Measurements from ENCODE around the gene FOXI1.

The FOXI1 gene

DNA sequence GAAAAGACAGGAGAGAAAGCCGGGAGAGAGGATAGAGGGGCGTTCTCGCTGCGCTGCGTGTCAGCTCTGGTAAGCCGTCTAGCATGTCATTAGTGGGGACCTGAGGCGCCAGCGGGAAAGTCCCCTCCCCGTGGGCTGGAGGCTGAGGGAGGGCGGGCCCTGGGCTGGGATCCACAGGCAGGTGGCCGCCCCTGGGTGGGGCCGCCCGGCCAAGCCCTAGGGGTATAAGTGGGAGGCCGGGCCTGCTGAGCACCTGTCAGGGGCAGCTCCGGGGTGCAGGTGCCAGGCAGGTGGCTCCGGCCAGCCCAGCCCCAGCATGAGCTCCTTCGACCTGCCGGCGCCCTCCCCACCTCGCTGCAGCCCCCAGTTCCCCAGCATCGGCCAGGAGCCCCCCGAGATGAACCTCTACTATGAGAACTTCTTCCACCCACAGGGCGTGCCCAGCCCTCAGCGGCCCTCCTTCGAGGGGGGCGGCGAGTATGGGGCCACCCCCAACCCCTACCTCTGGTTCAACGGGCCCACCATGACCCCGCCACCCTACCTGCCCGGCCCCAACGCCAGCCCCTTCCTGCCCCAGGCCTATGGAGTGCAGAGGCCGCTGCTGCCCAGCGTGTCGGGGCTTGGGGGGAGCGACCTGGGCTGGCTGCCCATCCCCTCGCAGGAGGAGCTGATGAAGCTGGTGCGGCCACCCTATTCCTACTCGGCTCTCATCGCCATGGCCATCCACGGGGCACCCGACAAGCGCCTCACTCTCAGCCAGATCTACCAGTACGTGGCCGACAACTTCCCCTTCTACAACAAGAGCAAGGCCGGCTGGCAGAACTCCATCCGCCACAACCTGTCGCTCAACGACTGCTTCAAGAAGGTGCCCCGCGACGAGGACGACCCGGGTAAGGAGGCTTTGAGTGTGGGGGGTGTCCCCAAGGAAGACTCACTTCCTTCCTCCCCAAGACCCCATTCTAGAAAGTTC lies at the start of gene FOXI1:
TSS of gene FOXI1 (plus strand) at position 256 of the 970 bp plus-strand sequence. CDS start at position 317, 61 bp downstream.
- no peak for DNase-seq

DNA sequence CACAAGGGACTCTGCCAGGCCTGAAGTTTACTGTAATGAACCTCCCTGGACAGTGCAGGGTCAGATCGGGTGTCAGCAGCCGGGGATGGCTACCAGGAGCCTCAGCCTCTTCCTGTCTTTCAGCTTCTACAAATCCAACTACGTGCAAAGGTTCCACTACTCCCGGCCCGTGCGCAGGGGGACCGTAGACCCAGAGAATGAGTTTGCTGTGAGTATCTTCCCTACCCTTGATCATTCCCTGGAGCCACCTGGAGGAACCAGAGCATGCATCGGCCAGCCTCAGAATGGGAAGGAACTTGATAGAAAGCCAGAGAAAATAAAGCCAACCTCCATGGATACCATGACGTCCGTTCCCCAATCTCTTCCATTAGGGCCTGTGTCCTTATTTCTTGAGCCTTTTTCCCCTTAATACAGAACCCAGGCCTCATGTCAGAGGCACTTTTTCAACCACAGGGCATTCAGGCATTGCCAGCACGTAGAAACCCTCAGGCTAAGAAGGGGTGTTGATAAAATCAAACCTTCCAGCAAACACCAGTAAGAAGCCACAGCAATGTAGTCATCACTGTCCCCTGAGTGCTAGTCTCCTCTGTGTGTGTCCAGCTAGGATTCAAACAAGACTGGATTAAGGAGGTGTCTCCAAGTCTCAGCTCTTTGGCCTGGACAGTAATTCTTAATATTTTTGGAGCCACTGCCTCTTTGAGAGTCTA lies 49.0 kb upstream of the FOXI1 start:
- DNase-seq, result no peak

DNA sequence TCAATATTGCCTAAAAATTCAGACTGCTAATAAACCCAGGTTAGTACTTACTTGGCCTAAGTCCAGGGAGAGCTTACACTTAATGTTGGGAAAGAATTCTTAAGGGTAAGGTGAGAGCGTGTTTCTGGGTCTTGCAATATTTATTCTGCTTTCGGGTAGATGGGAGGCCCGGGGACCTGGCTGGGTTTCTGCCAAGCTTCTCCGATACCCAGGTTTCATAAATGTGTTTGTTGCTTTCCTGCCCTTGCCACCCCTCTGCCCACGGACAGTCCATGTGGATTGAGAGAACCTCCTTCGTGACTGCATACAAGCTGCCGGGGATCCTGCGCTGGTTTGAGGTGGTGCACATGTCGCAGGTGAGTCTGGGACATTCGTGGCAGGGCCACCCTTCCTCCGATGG lies 48.4 kb upstream of the FOXI1 start:
- no peak for DNase-seq

DNA sequence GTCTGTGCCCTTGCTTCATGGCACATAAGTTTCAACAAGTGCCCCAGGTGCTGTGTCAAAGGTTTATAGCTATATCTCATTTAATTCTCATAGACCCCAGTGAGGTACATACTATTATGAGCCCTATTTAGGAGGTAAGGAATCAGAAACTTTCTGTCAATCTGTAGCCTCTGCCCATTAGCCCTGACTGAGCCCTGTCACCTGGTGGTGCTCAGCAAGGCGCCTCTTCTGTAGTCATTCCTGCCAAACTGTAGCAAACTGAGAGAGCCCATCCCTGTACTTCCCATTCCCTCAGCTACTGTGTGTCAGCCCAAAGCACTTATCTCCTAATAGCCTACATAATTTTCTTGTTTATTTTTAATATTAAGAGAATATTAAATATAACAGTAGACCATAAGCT lies 46.5 kb upstream of the FOXI1 start:
- DNase-seq, result no peak

DNA sequence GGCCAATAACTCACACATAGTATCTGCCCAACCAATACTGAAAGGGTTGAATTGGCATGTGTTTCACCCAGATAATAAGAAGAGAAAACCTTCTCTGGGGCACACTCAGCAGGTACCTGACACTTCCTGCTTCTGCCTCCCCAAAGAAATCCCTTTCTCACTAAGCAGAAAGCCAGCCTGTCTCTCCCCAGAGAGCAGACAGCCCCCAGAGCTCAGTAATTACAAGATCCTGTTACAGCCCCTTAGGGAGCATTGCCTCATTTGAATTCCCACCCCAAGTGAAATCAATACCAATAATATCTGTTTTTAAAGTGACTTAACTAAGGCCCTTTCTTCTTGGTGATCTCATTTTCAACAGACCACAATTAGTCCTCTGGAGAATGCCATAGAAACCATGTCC lies 38.5 kb upstream of the FOXI1 start:
- no peak for DNase-seq

DNA sequence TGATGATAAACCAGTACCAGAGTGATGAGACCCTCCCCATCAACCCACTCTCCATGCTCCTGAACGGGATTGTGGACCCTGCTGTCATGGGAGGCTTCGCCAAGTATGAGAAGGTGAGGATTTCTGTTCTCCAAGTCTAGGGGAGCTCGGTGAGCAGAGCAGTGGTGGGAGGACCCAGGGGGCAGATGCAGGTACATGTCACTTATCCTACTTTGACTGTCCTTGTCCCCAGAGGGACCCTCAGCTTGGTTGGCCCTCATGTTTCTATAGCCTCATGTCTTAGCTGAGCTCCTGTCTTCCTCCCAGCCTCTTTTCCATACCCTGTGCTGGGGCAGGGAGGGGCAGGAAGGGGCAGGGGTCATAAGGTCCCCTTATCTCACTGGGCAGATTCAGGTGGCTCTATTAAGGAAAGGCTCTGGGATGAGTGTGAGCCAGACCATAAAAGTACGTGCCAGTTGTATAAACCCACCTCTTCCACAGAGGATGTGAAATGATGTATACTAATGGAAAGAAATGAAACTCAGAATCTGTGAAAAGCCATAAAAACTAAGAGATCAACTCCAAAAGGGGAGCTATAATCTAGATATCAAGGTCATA lies 38.0 kb upstream of the FOXI1 start:
- DNase-seq, result no peak

DNA sequence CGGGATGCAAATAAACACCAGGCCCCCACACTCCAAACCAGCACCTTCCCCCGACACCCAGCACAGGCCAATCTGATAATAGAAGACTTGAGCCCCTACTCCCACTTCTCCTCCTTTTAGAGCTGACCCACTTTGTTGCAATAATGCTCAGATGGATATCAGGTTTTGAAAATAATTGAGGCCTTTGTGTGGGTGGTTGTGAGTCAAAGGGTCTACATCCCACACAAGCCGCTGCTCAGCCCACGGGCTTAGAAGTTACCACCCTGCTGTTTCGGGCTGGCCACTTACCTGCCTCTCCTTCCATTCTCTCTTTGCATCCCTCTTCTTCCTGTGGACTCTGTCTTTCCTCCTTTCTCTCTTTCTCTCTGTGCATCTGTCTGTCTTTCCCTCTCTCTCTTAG lies 36.2 kb upstream of the FOXI1 start:
- no peak for DNase-seq

DNA sequence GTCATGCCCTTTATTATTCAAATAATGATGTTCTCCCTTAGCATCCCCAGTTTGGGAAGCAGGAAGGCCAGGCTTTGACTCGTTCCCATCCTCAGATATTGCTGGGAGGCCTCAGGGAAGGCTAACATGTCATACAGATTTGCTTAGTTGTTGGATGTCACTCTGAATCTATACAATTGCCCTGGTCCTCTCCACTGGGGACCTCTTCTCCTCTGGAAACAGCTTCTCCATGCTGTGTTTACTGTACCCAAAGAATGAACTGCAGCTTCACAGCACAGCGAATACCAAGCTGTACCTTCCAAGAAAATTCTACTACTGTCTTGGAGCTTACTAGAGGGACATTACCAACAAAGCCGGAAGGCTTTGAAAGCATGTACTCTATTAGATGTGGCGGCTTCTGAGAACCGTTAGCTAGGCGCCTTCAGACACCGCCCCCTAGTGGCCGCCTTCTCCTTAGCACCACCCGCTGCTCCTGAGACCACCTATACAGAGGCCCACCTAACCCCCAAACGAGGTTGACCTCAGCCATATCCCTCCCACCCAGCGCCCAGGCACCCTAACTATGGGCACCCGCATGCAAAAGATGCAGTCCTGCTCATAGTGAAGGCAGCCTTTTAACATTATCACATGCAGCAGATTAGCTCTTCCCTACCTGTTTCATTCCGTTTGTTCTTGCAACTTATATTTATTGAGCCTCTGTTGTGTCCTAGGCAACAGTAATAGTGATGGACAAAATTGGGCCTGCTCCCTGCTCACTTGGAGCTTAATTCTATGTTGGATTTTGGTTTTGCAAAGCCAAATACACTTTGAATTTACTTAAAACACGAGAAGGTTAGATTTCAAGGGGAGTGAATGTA lies 34.9 kb upstream of the FOXI1 start:
- DNase-seq, result no peak

DNA sequence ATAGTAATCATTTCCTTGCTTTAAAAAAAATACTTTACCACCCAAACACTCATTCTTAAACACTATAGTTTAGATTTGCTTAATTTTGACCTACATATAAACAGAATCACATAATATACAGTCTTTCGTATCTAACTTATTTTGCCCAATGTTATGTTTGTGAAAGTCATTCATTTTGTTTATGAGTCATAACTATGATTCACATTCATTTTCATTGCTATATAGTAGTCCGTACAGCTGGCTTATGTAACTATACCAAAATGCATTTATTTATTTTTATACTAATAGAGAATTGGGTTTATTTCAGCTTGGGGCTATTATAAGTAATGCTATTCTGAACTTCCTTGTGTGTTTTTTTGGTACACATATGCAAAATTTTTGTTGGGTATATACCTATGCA lies 33.9 kb upstream of the FOXI1 start:
- no peak for DNase-seq

DNA sequence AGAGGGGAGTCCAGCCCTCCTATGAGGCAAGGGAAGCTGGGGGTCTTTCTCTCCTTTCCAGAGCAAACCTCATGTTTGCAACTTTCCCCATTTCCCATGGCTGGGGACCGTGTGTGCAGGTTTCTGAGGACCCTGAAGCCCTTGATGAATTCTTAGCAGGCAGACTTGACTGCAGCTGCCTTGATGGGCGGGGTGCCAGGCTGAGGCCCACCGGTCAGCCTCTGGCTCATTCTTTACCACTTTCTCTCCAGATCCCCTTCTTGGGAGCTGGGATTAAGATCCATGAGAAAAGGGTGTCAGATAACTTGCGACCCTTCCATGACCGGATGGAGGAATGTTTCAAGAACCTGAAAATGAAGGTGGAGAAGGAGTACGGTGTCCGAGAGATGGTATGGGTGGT lies 30.0 kb upstream of the FOXI1 start:
- no peak for DNase-seq

DNA sequence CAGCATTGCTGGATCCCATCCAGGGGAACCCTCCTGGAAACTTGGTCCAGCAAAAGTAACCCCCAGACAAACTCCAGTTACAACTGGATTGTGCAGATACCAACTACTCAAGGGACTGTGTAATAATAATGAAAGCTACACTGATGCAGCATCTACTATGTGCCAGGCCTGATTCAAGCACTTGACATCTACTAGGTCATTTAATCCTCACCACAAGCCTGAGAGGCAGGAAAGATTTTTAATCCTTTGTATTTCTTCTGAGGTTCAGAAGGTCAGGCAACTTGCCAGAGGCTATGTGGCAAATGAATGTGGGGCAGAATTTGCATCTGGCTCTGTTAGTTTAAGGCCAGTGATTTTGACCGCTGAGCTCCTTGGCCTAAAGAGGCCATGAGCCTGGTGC lies 29.5 kb upstream of the FOXI1 start:
- no peak for DNase-seq

DNA sequence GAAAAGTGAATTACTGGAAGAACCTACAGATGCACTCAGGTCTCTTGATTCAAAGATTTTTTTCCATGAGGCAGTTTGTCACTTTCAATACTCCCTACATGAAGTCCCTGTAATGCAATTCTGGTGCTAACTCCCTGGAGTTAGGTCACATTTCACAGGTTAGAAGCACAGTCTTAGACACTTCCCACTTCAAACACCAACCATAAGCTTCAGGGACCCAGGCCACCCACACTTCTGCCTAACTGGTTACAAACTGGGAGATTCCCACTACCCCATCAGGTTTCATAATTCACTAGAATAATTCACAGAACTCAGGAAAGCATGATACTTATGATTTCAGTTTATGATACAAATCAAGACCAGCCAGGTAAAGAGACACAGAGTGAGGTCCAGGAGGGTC lies 29.0 kb upstream of the FOXI1 start:
- no peak for DNase-seq

DNA sequence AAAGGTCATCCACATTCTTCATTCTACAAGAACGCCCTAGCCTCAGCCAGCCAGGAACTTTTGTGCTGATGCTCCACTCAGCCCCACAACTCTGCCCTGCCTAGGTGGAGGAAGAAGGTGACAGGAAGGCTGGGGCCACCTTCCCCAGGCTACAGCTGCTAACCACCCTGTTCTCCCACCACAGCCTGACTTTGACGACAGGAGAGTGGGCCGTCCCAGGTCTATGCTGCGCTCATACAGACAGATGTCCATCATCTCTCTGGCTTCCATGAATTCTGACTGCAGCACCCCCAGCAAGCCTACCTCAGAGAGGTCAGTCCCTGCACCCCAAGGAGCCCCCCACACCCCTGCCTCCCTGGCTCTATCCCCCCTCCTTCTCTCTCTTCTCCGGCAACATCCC lies 28.2 kb upstream of the FOXI1 start:
- DNase-seq, result no peak

DNA sequence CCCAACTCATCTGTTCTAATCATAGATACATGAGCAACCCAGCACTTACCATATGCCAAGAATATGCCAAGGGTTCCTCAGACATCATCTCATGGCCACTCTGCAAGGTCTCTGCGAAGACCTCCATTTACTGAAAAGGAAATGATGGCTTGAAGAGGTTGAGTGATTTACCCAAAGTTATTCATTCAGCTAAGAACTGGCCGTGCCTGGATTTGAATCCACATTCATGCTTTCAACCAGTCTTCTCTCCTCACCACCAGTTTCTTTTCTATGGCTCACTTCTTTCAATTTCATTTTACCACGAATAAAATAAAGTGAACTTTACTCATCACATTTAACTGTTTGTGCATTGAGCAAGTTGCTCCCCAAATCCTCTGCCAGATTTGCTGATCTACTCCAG lies 27.2 kb upstream of the FOXI1 start:
- no peak for DNase-seq

DNA sequence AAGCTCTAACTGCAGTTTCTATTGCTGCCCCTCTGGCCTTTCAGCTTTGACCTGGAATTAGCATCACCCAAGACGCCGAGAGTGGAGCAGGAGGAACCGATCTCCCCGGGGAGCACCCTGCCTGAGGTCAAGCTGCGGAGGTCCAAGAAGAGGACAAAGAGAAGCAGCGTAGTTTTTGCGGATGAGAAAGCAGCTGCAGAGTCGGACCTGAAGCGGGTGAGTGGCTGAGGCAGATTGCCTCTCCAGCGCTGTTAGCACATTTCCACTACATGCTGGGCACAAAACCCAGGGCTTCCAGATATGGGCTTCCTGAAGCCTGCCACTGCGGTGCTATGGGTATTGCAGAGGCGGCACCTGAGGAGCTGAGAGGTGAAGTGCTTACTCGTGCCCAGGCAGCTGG lies 26.8 kb upstream of the FOXI1 start:
- DNase-seq, result no peak

DNA sequence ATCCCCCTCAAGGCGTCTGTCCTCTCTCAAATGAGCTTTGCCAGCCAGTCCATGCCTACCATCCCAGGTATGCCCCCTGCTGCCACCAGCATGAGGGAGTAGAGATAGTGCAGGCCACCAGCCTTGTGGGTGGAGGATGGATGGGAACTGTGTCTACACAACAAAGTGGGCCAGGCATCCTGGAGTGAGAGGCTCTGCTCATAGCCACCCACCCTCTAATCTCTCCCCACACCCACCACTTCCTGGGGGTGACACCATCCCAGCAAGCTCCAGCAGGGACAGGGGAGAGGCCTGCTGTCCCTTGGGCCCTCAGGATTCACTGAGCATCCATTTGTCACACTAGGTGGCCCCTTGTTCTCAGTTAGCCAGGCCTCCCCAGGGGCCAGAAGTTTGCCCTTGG lies 25.5 kb upstream of the FOXI1 start:
- DNase-seq, result no peak

DNA sequence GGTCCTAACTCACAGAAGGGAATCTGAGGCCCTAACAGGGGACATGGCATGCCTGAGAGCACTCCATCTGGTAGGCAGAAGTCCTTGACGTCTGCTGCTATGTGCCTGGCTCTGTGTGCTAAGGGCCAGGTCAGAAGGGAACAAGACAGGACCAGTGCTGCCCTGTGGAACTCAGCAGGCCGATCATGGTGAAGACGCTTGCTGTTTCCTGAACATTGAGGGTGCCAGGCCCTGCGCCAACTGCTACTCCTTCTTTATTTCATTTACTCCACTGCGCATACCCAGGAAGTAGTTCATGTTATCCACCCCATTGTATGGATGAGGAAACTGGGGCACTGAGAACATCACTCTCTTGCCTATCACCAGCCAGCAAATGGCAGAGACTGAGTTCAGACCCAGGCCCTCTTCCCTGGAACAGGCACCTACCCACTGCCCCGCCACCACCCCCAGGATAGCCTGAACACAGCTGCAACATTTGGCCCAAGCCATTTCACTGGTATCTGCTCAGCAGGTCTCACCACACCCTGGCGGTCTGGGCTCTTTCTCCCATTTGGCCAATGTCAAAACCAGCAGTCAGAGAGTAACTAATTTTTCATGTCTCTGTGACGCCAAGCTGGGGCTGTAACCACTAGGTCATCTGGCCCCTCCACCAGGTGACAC lies 24.8 kb upstream of the FOXI1 start:
- DNase-seq, result no peak

DNA sequence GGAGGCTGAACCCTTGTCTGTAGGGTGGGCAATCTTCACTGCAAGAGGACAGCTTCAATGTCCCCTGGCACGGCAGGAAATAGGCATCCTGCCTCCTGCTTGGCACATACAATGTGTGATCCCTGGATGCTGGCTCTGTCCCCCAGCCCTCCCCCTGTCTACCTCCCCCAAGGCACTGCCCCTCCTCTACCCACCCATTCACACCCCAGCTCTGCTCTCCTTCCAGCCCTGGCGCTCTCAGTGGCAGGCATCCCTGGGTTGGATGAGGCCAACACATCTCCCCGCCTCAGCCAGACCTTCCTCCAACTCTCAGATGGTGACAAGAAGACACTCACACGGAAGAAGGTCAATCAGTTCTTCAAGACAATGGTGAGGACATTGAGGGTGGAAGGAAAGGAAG lies 24.1 kb upstream of the FOXI1 start:
- DNase-seq, result no peak

DNA sequence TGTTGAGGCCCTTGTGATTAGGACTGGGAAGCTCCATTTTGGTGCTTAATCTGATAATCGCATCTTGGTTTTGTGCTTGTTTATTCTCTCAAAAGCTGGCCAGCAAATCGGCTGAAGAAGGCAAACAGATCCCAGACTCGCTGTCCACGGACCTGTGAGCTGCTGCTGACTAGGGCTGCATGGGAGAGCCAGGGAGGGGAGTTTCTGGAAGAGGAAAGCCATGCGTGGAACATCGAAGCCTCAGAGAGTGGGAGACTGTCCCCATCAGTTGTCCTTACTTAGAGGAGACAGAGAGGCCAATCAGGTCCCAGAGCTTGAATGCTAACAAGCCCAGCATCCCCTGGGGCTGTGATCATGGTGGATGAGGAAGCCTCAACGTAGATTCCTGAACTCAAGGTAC lies 23.0 kb upstream of the FOXI1 start:
- no peak for DNase-seq

DNA sequence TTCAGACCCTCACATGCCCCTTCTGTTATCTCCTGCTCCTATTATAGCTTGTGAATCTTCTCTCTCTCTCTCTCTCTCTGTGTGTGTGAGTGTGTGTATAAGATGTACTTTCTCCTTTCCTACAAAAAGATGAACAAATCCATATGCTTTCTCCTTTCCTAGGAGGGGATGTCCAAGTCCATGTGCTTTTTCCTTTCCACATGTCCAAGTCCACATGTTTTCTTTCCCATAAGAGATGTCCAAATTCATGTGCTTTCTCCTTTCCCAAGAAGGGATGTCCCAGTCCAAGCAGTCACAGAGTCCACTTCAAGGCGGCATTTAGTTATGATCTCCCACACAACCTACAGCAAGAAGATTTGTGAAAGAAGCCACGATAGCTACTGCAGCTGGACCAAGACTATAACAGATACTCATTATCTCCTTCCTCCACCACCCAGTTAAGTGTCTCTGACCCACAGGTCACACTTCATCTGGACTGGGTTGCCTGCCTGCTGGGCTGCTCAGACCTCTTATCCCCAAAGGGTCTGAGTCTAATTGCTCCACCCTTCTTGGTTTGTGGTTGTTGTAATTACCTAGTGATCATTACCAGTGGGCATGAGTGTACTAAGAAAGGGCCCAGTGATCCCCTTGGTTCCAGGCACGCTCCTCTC lies 18.4 kb upstream of the FOXI1 start:
- no peak for DNase-seq

DNA sequence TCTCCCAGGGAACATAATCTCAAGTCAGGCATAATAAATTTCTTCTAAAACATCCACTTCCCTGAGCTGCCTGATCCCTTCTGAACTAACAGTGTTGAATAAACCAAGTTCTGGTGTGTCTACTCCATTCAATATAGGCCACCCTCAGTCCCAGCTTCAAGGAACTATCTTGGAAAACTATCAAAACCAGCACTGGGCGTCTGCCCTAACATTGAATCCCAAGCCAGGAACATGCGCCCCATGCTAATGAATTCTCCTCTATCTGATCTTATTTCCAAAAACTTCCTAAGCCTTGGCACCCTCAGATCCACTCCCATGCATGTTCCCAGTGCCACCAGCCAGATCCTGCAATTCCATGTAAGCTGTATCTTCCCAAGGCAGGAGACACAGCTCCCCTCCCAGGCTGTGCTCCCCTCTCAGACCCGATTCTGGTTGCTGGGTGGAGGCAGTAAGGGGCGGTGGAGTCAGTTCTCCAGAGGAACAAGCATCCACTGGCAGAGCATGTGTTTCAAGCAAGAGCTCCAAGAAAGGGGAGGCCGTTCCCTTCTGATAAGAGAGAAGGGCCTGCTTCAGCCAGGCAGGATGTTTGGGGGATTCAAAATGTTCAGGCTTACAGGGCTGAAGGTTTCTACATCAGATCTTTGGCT lies 13.1 kb upstream of the FOXI1 start:
- DNase-seq, result no peak
